GM21737 (cell line): ENCODE measurements around the gene PPDPF.

Experiments
- ATAC-seq: cut with Tn5 transposase; IDR thresholded peaks from one replicate; pipeline ENCODE4 v1.9.1; 2021; ENCODE audit warnings: mild to moderate bottlenecking, moderate library complexity; ENCODE audit not compliant: unreplicated experiment

PPDPF gene

GRCh38 chr20:63519668-63520503 is 679 bp upstream of the PPDPF start:
- ATAC-seq: peak; percentile 41

- ATAC-seq: peak; percentile 36
Measured at GRCh38 chr20:63520934-63521601, 503 bp downstream of the PPDPF start.

GRCh38 chr20:63521602-63522001 is 1.0 kb downstream of the PPDPF start:
- ATAC-seq: no peak

GRCh38 chr20:63522091-63522868 is 1.7 kb downstream of the PPDPF start:
- no peak for ATAC-seq

GRCh38 chr20:63522981-63523611 is 2.5 kb downstream of the PPDPF start:
- ATAC-seq: no peak

- ATAC-seq: no peak
Measured at GRCh38 chr20:63525185-63525584, 4.6 kb downstream of the PPDPF start.

GRCh38 chr20:63525971-63526370 is 5.4 kb downstream of the PPDPF start:
- ATAC-seq: no peak

- ATAC-seq: no peak
Measured at GRCh38 chr20:63527184-63527583, 6.6 kb downstream of the PPDPF start.

GRCh38 chr20:63529180-63529860 is 8.8 kb downstream of the PPDPF start:
- ATAC-seq: no peak

- no peak for ATAC-seq
Measured at GRCh38 chr20:63529861-63530787, 9.6 kb downstream of the PPDPF start.

- no peak for ATAC-seq
Measured at GRCh38 chr20:63530788-63531160, 10.2 kb downstream of the PPDPF start.

GRCh38 chr20:63531686-63532448 is 11.3 kb downstream of the PPDPF start:
- ATAC-seq: no peak

- ATAC-seq: no peak
Measured at GRCh38 chr20:63532449-63532971, 11.9 kb downstream of the PPDPF start.

GRCh38 chr20:63533388-63533787 is 12.8 kb downstream of the PPDPF start:
- no peak for ATAC-seq

- no peak for ATAC-seq
Measured at GRCh38 chr20:63533871-63534393, 13.4 kb downstream of the PPDPF start.

- ATAC-seq: no peak
Measured at GRCh38 chr20:63534427-63534830, 13.9 kb downstream of the PPDPF start.

- no peak for ATAC-seq
Measured at GRCh38 chr20:63534831-63535651, 14.5 kb downstream of the PPDPF start.
